Neural cell (in vitro differentiated cells): ENCODE measurements around the gene CASP2. TPM values are rescaled to one million over a fixed set of nuclear protein-coding genes. Genes with fewer than 3 reads are reported as not detected.

ENCODE experiments used
- H2AFZ ChIP-seq: fragments of 200-600, 300-800 bp; sonication (generic), shearing (Covaris generic); 2 replicates; pipeline ENCODE4 v1.6.0; 2014; ENCODE audit warnings: low read depth, mild to moderate bottlenecking, antibody characterized with exemption, low read length, moderate library complexity
- H3F3A ChIP-seq: fragments of 200-600 bp; shearing (Covaris generic); 2 replicates; pipeline ENCODE4 v1.6.1; 2016; ENCODE audit warnings: mild to moderate bottlenecking, moderate library complexity, mixed read lengths, antibody characterized with exemption, low read length; ENCODE audit not compliant: insufficient read depth, poor library complexity, severe bottlenecking
- H3K27ac ChIP-seq: fragments of 200-600, 300-800 bp; sonication (generic), shearing (Covaris generic); 2 replicates; pipeline ENCODE4 v1.5.1; 2014; ENCODE audit warnings: mild to moderate bottlenecking, low read length, moderate library complexity
- H3K27me3 ChIP-seq: fragments of 300-800, 200-600 bp; sonication (generic), shearing (Covaris generic); 2 replicates; pipeline ENCODE4 v1.6.0; 2014; ENCODE audit warnings: mild to moderate bottlenecking, low read depth, low read length, moderate library complexity; ENCODE audit not compliant: insufficient read depth
- H3K36me3 ChIP-seq: fragments of 300-800, 200-600 bp; sonication (generic), shearing (Covaris generic); 2 replicates; pipeline ENCODE4 v1.5.1; 2014; ENCODE audit warnings: mild to moderate bottlenecking, antibody characterized with exemption, low read length, moderate library complexity; ENCODE audit not compliant: insufficient read depth
- H3K4me2 ChIP-seq: fragments of 300-800, 200-600 bp; sonication (generic), shearing (Covaris generic); 2 replicates; pipeline ENCODE4 v1.6.0; 2014; ENCODE audit warnings: mild to moderate bottlenecking, low read length
- H3K4me3 ChIP-seq: fragments of 300-800, 200-600 bp; sonication (generic), shearing (Covaris generic); 2 replicates; pipeline ENCODE4 v1.5.1; 2014; ENCODE audit warnings: mild to moderate bottlenecking, low read length, moderate library complexity
- H3K79me2 ChIP-seq: fragments of 200-600 bp; shearing (Covaris generic); replicated peaks from 2 replicates; pipeline ENCODE4 v1.6.0; 2014; ENCODE audit warnings: mild to moderate bottlenecking, low read length, moderate library complexity; ENCODE audit not compliant: insufficient read depth
- H3K9ac ChIP-seq: fragments of 300-800, 200-600 bp; sonication (generic), shearing (Covaris generic); 2 replicates; pipeline ENCODE4 v1.6.1; 2016; ENCODE audit warnings: mild to moderate bottlenecking, low read length, mixed read lengths
- H3K9me2 ChIP-seq: fragments of 200-600 bp; shearing (Covaris generic); 2 replicates; pipeline ENCODE4 v1.6.1; 2016; ENCODE audit warnings: mild to moderate bottlenecking, low read length, mixed read lengths; ENCODE audit not compliant: insufficient read depth
- H3K9me3 ChIP-seq: fragments of 200-600, 300-800 bp; sonication (generic), shearing (Covaris generic); 2 replicates; pipeline ENCODE4 v1.6.1; 2016; ENCODE audit warnings: mild to moderate bottlenecking, mixed run types, low read length, moderate library complexity, mixed read lengths
- H4K20me1 ChIP-seq: fragments of 200-600 bp; shearing (Covaris generic); 2 replicates; pipeline ENCODE4 v1.6.1; 2016; ENCODE audit warnings: mild to moderate bottlenecking, mixed run types; ENCODE audit not compliant: insufficient read depth
- EP300 ChIP-seq: fragments of 450-650 bp; conservative IDR thresholded peaks from 2 replicates; pipeline ENCODE4 v1.6.1; 2014; ENCODE audit warnings: antibody characterized with exemption, mild to moderate bottlenecking, moderate library complexity; ENCODE audit not compliant: poor library complexity, severe bottlenecking
- EZH2 ChIP-seq: fragments of 200-600, 300-800 bp; shearing (Covaris generic), sonication (generic); IDR thresholded peaks from 2 replicates; pipeline ENCODE4 v1.6.1; 2014; ENCODE audit warnings: antibody characterized with exemption, low read length, borderline replicate concordance, mild to moderate bottlenecking; ENCODE audit not compliant: insufficient read depth, poor library complexity, severe bottlenecking
- MXI1 ChIP-seq: fragments of 450-650 bp; conservative IDR thresholded peaks from 2 replicates; pipeline ENCODE4 v1.6.1; 2014; ENCODE audit warnings: antibody characterized with exemption, mild to moderate bottlenecking; ENCODE audit not compliant: poor library complexity, severe bottlenecking
- POLR2AphosphoS5 ChIP-seq: IDR thresholded peaks from 2 replicates; pipeline ENCODE4 v1.6.1; 2012
- RAD21 ChIP-seq: fragments of 450-650 bp; conservative IDR thresholded peaks from 2 replicates; pipeline ENCODE4 v1.6.1; 2014; ENCODE audit warnings: antibody characterized with exemption, mild to moderate bottlenecking, moderate library complexity
- SMC3 ChIP-seq: fragments of 450-650 bp; conservative IDR thresholded peaks from 2 replicates; pipeline ENCODE4 v1.6.1; 2014; ENCODE audit warnings: antibody characterized with exemption, mild to moderate bottlenecking, moderate library complexity; ENCODE audit not compliant: poor library complexity
- TAF1 ChIP-seq: IDR thresholded peaks from 2 replicates; pipeline ENCODE4 v1.6.1; 2012; ENCODE audit warnings: low read depth
- polyA plus RNA-seq: library from polyadenylated mRNA; depleted of rRNA; stranded (reverse); fragments of >200 nt; gene quantifications from 2 replicates; pipeline ENCODE4 v1.2.3, GENCODE V29; 2014
- TF ChIP-seq, protein P1 (sequence below): IDR thresholded peaks from 2 replicates; pipeline ENCODE4 v1.6.1; 2012; ENCODE audit warnings: borderline replicate concordance
- TF ChIP-seq, protein P2 (sequence below): fragments of 450-650 bp; IDR thresholded peaks from 2 replicates; pipeline ENCODE4 v1.5.1; 2014; ENCODE audit warnings: antibody characterized with exemption, mild to moderate bottlenecking, moderate library complexity; ENCODE audit not compliant: poor library complexity, severe bottlenecking

The CASP2 gene
- polyA plus RNA-seq, 1 donor from 2014 or later: 9.0 TPM

GRCh38 chr7:143252006-143252405, 36.1 kb upstream of the CASP2 start:
- TF ChIP-seq EP300: no peak
- TF ChIP-seq POLR2AphosphoS5: no peak
- TF ChIP-seq RAD21: no peak
- TF ChIP-seq TAF1: no peak
- TF ChIP-seq, protein P1, sequence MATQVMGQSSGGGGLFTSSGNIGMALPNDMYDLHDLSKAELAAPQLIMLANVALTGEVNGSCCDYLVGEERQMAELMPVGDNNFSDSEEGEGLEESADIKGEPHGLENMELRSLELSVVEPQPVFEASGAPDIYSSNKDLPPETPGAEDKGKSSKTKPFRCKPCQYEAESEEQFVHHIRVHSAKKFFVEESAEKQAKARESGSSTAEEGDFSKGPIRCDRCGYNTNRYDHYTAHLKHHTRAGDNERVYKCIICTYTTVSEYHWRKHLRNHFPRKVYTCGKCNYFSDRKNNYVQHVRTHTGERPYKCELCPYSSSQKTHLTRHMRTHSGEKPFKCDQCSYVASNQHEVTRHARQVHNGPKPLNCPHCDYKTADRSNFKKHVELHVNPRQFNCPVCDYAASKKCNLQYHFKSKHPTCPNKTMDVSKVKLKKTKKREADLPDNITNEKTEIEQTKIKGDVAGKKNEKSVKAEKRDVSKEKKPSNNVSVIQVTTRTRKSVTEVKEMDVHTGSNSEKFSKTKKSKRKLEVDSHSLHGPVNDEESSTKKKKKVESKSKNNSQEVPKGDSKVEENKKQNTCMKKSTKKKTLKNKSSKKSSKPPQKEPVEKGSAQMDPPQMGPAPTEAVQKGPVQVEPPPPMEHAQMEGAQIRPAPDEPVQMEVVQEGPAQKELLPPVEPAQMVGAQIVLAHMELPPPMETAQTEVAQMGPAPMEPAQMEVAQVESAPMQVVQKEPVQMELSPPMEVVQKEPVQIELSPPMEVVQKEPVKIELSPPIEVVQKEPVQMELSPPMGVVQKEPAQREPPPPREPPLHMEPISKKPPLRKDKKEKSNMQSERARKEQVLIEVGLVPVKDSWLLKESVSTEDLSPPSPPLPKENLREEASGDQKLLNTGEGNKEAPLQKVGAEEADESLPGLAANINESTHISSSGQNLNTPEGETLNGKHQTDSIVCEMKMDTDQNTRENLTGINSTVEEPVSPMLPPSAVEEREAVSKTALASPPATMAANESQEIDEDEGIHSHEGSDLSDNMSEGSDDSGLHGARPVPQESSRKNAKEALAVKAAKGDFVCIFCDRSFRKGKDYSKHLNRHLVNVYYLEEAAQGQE: no peak
- H3K79me2 ChIP-seq: no peaks in the 10 kb centered on the region
- H3K4me3 ChIP-seq: no peak overlapping the region
- no peak overlapping the region for H3K4me2 ChIP-seq
- no peaks in the 10 kb centered on the region for H3K9me3 ChIP-seq
- no peaks in the 10 kb centered on the region for H3K9me2 ChIP-seq
- H2AFZ ChIP-seq: no peak overlapping the region
- no peak overlapping the region for H3K27ac ChIP-seq
- H3K9ac ChIP-seq: no peak overlapping the region
- no peaks in the 10 kb centered on the region for H3F3A ChIP-seq
- H3K36me3 ChIP-seq: no peaks in the 10 kb centered on the region
- H4K20me1 ChIP-seq: no peaks in the 10 kb centered on the region
- no peaks in the 10 kb centered on the region for H3K27me3 ChIP-seq

DNA sequence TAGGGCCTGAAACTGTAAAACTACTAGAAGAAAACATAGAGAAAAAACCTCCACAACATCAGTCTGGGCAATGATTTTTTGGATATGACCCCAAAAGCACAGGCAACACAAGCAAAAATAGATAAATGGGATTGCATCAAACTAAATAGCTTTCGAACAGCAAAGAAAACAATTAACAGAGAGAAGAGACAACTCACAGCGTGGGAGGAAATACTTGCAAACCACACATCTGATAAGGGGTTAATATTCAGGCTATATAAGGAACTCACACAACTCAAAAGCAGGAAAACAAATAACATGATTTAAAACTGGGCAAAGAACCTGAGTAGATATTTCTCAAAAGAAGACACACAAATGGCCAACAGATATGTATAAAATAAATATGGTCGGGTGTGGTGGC, 32.6 kb upstream of the CASP2 start:
- Histone ChIP-seq H2AFZ (no peak overlapping the region), H3K4me2 (no peak overlapping the region), H3K9me2 (no peaks in the 10 kb centered on the region), H3K9me3 (no peaks in the 10 kb centered on the region), H4K20me1 (no peaks in the 10 kb centered on the region), H3K9ac (no peak overlapping the region), H3K27ac (no peak overlapping the region), H3K27me3 (no peaks in the 10 kb centered on the region), H3K79me2 (no peaks in the 10 kb centered on the region), H3F3A (no peaks in the 10 kb centered on the region), H3K4me3 (no peak overlapping the region), H3K36me3 (no peaks in the 10 kb centered on the region)
- TF ChIP-seq SMC3: no peak
- no peak for TF ChIP-seq EP300
- TF ChIP-seq POLR2AphosphoS5: no peak
- no peak for TF ChIP-seq EZH2
- no peak for TF ChIP-seq TAF1
- TF ChIP-seq, protein P1: no peak
- TF ChIP-seq MXI1: no peak
- TF ChIP-seq RAD21: no peak
- TF ChIP-seq, protein P2, sequence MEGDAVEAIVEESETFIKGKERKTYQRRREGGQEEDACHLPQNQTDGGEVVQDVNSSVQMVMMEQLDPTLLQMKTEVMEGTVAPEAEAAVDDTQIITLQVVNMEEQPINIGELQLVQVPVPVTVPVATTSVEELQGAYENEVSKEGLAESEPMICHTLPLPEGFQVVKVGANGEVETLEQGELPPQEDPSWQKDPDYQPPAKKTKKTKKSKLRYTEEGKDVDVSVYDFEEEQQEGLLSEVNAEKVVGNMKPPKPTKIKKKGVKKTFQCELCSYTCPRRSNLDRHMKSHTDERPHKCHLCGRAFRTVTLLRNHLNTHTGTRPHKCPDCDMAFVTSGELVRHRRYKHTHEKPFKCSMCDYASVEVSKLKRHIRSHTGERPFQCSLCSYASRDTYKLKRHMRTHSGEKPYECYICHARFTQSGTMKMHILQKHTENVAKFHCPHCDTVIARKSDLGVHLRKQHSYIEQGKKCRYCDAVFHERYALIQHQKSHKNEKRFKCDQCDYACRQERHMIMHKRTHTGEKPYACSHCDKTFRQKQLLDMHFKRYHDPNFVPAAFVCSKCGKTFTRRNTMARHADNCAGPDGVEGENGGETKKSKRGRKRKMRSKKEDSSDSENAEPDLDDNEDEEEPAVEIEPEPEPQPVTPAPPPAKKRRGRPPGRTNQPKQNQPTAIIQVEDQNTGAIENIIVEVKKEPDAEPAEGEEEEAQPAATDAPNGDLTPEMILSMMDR: no peak
